GM18951 (cell line): ENCODE data around the gene FBRS.

Experiments
- POLR2A ChIP-seq: IDR thresholded peaks from 4 replicates; pipeline ENCODE4 v1.6.1; 2011; ENCODE audit warnings: mild to moderate bottlenecking; ENCODE audit not compliant: insufficient read length, insufficient read depth; ENCODE audit errors: extremely low read depth
- in situ Hi-C: fragments of 300-500 bp; cut with MboI; formaldehyde crosslinking; loops from one replicate; pipeline ENCODE4 v1.12.0; 2022; ENCODE audit warnings: low sequenced_read_pairs, mixed read lengths, inconsistent platforms; ENCODE audit not compliant: unreplicated experiment

Gene FBRS

GRCh38 chr16:30657866-30658730, at the start of gene FBRS:
TSS of gene FBRS (plus strand) at chr16:30658431. CDS start at chr16:30659519, 1,088 bp downstream.
- TF ChIP-seq POLR2A: peak; percentile 82
- in situ Hi-C loops: no loop called here

GRCh38 chr16:30609002-30609925, 49.0 kb upstream of the FBRS start:
- in situ Hi-C loops: no loop called here
- no peak for TF ChIP-seq POLR2A

- in situ Hi-C loops: no loop called here
- peak; percentile 71 for TF ChIP-seq POLR2A
Observed at GRCh38 chr16:30609926-30610839, 48.0 kb upstream of the FBRS start, which contains the start of gene ZNF689. TSS of gene ZNF689 (minus strand) at chr16:30610389. CDS start at chr16:30610041, 348 bp downstream.

DNA sequence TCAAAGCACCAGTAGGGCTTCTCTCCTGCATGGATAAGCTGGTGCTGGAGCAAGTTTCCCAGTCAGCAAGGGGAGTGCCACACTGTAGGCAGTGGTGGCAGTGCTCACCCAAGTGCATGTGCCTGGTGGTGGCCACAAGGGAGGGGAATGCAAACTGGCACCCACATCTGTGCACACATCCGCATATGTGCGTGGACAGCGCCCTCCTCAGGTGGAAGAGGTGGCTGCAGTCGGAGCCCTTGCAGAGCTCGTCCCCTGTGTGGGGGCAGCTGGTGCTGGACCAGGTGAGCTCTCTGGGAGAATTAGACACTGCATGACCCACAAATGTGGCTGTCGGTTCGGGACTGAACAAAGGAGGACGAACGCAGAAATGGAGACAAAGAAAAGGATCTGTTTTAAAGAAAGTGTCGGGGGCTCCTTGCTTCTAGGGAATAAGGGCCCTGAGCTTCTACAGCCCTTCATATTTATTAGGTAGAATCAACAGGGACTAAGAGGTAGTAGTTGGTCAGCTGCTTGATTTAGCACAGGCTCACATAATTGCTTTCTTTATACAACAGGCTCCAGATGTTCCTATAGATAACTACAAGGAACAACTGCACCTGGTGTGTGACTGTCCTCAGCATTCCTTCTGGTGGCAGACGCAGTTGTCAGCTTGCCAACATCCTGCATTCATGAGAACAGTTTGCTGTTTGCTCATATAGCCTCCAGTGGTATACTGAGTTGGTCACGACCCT, 42.7 kb upstream of the FBRS start:
- TF ChIP-seq POLR2A: no peak
- in situ Hi-C loops: no loop called here

- in situ Hi-C loops: no loop called here
- no peak for TF ChIP-seq POLR2A
Observed at GRCh38 chr16:30619202-30619601, 39.0 kb upstream of the FBRS start.

DNA sequence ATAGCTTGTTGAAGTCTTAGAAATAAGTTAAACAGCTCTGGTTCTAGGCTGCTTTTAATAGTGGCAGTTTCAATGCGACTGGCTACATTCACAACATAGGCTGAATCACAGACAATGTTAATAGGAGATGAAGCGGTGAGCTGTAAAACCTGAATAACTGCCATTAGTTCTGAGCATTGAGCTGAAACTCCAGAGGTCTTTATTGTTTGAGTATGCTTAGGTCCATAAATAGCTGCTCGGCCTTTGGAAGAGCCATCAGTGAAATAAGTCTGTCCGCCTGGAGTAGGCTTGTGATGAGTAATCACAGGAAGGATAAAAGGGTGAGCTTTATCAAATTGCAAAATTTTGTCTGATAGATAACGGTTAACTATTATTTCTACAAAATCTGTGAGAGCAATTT, 38.6 kb upstream of the FBRS start:
- TF ChIP-seq POLR2A: no peak
- in situ Hi-C loops: no loop called here

GRCh38 chr16:30620169-30620568, 38.1 kb upstream of the FBRS start:
- in situ Hi-C loops: no loop called here

GRCh38 chr16:30621765-30622164, 36.5 kb upstream of the FBRS start:
- TF ChIP-seq POLR2A: no peak
- in situ Hi-C loops: no loop called here

More at GRCh38 chr16:30620169-30620568, 38.1 kb upstream of the FBRS start:
- TF ChIP-seq POLR2A: no peak

DNA sequence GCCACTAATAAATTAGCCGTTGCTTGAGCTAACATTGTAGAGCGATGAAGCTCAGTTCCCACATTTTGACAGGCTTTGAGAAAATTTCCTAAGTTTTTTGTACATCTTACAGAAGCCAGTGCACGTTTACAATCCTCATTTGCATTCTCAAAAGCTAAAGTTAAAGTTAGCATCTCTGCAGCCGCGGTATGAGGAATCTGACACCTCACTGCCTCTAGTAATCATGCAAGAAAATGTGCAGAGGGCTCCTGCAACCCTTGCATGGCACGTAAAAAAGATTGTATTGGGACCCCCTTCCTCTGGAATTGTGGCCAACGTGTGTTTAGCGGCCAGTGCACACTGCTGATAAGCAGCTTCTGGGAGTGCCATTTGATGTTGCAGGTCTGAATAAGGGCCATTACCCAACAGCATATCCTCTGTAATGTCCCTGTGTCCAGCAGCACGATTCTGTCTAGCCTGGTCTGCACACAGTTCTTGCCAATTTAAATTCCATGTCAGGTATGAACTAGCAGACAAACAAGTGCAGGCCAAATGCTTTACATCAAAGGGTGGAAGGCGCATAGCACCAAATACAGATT, 35.7 kb upstream of the FBRS start:
- TF ChIP-seq POLR2A: no peak
- in situ Hi-C loops: no loop called here

DNA sequence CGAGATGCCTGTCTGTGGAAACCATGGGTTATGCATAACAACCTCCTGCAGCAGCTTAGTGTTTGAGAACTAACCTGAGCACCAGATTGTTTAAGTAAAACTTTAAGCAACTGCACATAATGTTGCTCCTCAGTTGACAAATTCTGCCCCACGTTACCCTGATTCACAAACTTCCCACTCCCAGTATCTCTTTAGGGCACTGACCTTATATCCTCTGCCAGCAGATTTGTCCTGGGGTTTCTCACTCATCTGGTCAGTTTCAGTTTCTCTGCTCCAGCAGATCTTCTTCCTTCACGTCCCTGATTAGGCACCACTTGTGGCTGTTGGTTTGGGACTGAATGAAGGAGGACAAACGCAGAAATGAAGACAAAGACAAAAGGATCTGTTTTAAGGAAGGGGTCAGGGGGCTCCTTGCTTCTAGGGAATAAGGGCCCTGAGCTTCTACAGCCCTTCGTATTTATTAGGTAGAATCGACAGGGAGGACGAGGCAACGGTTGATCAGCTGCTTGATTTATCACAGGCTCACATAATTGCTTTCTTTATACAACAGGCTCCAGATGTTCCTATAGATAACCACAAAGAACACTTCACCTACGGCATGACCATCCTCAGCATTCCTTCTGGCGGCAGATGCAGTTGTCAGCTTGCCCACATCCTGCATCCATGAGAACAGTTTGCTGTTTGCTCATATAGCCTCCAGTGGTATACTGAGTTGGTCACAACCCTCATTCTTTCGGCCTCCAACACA, 34.5 kb upstream of the FBRS start:
- in situ Hi-C loops: no loop called here
- TF ChIP-seq POLR2A: no peak

DNA sequence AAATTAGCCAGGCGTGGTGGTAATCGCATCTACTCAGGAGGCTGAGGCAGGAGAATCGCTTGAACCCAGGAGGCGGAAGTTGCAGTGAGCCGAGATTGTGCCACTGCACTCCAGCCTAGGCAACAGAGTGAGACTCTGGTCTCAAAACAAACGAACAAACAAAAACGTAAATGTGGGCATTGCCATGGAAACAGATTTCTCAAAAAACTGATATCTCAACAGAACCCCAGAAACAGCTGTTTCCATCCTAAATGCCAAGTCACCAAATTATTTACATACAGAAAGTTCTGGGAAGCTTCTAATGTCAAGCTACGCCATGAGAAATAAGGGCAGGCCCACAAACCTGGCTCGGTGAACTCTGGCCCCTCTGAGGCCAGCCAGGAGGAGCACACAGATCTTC, 32.0 kb upstream of the FBRS start:
- in situ Hi-C loops: loop anchor here (25.0 kb wide), 1 partner anchor 1164 kb away; the partner anchor contains the start of genes BOLA2, SLX1B and SULT1A4
- TF ChIP-seq POLR2A: no peak
